Measurements from ENCODE around the gene ABHD14A.

- TF ChIP-seq, protein P1, sequence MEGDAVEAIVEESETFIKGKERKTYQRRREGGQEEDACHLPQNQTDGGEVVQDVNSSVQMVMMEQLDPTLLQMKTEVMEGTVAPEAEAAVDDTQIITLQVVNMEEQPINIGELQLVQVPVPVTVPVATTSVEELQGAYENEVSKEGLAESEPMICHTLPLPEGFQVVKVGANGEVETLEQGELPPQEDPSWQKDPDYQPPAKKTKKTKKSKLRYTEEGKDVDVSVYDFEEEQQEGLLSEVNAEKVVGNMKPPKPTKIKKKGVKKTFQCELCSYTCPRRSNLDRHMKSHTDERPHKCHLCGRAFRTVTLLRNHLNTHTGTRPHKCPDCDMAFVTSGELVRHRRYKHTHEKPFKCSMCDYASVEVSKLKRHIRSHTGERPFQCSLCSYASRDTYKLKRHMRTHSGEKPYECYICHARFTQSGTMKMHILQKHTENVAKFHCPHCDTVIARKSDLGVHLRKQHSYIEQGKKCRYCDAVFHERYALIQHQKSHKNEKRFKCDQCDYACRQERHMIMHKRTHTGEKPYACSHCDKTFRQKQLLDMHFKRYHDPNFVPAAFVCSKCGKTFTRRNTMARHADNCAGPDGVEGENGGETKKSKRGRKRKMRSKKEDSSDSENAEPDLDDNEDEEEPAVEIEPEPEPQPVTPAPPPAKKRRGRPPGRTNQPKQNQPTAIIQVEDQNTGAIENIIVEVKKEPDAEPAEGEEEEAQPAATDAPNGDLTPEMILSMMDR (conservative IDR thresholded peaks at IDR 0.05 in 1 of 2, IDR thresholded peaks at IDR 0.05 in 1 of 2; ENCODE audit: low read depth in 1 of 2, low read length in 2 of 2), result peak; percentile 81 to 82
- TF ChIP-seq EZH2 (IDR thresholded peaks at IDR 0.05; ENCODE audit: low read length, missing control alignments), result no peak
These were observed 26.6 kb downstream of the ABHD14A start for GRCh38 chr3:52001443-52001974.

Data from fibroblast of lung (primary cell).